ENCODE measurements around the gene HEXD.

Gene HEXD

GRCh38 chr17:82384730-82385481, 33.2 kb upstream of the HEXD start:
- TF ChIP-seq, protein P1, sequence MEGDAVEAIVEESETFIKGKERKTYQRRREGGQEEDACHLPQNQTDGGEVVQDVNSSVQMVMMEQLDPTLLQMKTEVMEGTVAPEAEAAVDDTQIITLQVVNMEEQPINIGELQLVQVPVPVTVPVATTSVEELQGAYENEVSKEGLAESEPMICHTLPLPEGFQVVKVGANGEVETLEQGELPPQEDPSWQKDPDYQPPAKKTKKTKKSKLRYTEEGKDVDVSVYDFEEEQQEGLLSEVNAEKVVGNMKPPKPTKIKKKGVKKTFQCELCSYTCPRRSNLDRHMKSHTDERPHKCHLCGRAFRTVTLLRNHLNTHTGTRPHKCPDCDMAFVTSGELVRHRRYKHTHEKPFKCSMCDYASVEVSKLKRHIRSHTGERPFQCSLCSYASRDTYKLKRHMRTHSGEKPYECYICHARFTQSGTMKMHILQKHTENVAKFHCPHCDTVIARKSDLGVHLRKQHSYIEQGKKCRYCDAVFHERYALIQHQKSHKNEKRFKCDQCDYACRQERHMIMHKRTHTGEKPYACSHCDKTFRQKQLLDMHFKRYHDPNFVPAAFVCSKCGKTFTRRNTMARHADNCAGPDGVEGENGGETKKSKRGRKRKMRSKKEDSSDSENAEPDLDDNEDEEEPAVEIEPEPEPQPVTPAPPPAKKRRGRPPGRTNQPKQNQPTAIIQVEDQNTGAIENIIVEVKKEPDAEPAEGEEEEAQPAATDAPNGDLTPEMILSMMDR (IDR thresholded peaks at IDR 0.05), result no peak
- no peak for DNase-seq (ENCODE audit: low spot score)
- Histone ChIP-seq H3K27ac (no peak overlapping the region), H3K4me3 (peak overlapping the region; percentile 28)

- peak overlapping the region; percentile 28 for H3K4me3 ChIP-seq
- no peak for DNase-seq (ENCODE audit: low spot score)
- no peak overlapping the region for H3K27ac ChIP-seq
- TF ChIP-seq, protein P1 (IDR thresholded peaks at IDR 0.05), result no peak
Measured at GRCh38 chr17:82385559-82386254, 32.4 kb upstream of the HEXD start.

- DNase-seq (ENCODE audit: low spot score), result no peak
- Histone ChIP-seq H3K4me3 (no peak overlapping the region), H3K27ac (no peak overlapping the region)
- TF ChIP-seq, protein P1 (IDR thresholded peaks at IDR 0.05), result no peak
Measured at GRCh38 chr17:82386255-82386831, 31.8 kb upstream of the HEXD start.

GRCh38 chr17:82386881-82387704, 31.1 kb upstream of the HEXD start:
- H3K4me3 ChIP-seq, result no peak overlapping the region
- TF ChIP-seq, protein P1 (IDR thresholded peaks at IDR 0.05), result no peak
- no peak for DNase-seq (ENCODE audit: low spot score)
- H3K27ac ChIP-seq, result no peak overlapping the region

- Histone ChIP-seq H3K27ac (no peak overlapping the region), H3K4me3 (no peak overlapping the region)
- no peak for DNase-seq (ENCODE audit: low spot score)
- TF ChIP-seq, protein P1 (IDR thresholded peaks at IDR 0.05), result no peak
Measured at GRCh38 chr17:82387705-82388106, 30.4 kb upstream of the HEXD start.

GRCh38 chr17:82388223-82388921, 29.8 kb upstream of the HEXD start:
- TF ChIP-seq, protein P1 (IDR thresholded peaks at IDR 0.05), result no peak
- Histone ChIP-seq H3K27ac (no peak overlapping the region), H3K4me3 (no peak overlapping the region)
- DNase-seq (ENCODE audit: low spot score), result no peak

Measured in coronary artery (tissue), 2 donors.